Neutrophil (primary cell): ENCODE measurements around the gene STK26.
"Not testable (repeated sequence)": the region's sequence is repeated elsewhere in the genome, so short reads cannot be mapped to it uniquely, and the experiment has no call there.

Source experiments
- H3K27ac ChIP-seq: fragments of 200-600 bp; sonication (generic); 2 replicates; pipeline ENCODE4 v1.5.1; 2016; ENCODE audit warnings: mild to moderate bottlenecking, moderate library complexity
- H3K27me3 ChIP-seq: fragments of 200-600 bp; sonication (generic); 2 replicates; pipeline ENCODE4 v1.6.0; 2016; ENCODE audit warnings: mild to moderate bottlenecking
- H3K36me3 ChIP-seq: fragments of 200-600 bp; sonication (generic); 2 replicates; pipeline ENCODE4 v1.5.1; 2017
- H3K4me1 ChIP-seq, 2 experiments: fragments of 200-600 bp in 1 of 2; sonication (generic) in 1 of 2; 1 replicate in 1 of 2; 2 replicates in 1 of 2; pipeline versions ENCODE4 v1.5.1 to v1.6.1; 2013 to 2016; ENCODE audit warnings: low read depth in 1 of 2, low read length in 1 of 2, mild to moderate bottlenecking in 1 of 2, moderate library complexity in 1 of 2; ENCODE audit not compliant: control insufficient read depth in 1 of 2, insufficient read depth in 1 of 2
- H3K4me3 ChIP-seq, 2 experiments: fragments of 200-600 bp in 1 of 2; sonication (generic) in 1 of 2; 1 replicate in 1 of 2; 2 replicates in 1 of 2; pipeline ENCODE4 v1.5.1; 2013 to 2016; ENCODE audit warnings: low read depth in 1 of 2, low read length in 1 of 2, mild to moderate bottlenecking in 1 of 2, moderate library complexity in 1 of 2
- H3K9me3 ChIP-seq: fragments of 200-600 bp; sonication (generic); 2 replicates; pipeline ENCODE4 v1.5.1; 2016
- CTCF ChIP-seq: fragments of 200-600 bp; sonication (generic); IDR thresholded peaks from 2 replicates; pipeline ENCODE4 v1.5.1; 2016; ENCODE audit warnings: antibody characterized with exemption

Gene STK26

DNA sequence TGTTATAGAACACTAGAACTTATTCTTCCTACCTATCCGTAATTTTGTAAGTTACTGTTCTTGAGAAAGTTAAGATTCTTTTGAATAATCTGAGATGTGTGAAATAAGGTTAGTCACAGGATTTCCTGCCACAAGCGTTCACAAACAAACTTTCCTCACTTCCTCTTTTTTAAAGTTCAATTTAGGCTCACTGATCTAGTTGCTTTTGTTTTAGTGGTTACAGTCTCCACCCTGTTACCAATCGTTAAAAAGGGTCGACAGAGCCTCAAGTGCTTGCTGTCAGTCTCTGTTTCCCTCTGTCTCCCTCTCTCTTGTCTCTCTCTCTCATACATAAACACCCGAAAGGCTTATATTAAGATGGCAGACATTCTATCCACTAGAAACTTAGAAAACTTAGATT is 35.9 kb upstream of the STK26 start:
- peak overlapping the region; percentile 14 to 45 for H3K4me3 ChIP-seq
- no peak for TF ChIP-seq CTCF
- H3K27ac ChIP-seq, result peak overlapping the region; percentile 93
- H3K27me3 ChIP-seq, result no peaks in the 10 kb centered on the region
- no peaks in the 10 kb centered on the region for H3K9me3 ChIP-seq
- peaks cover 29 to 38% of the 10 kb centered on the region in 2 experiments for H3K4me1 ChIP-seq
- no peaks in the 10 kb centered on the region for H3K36me3 ChIP-seq

DNA sequence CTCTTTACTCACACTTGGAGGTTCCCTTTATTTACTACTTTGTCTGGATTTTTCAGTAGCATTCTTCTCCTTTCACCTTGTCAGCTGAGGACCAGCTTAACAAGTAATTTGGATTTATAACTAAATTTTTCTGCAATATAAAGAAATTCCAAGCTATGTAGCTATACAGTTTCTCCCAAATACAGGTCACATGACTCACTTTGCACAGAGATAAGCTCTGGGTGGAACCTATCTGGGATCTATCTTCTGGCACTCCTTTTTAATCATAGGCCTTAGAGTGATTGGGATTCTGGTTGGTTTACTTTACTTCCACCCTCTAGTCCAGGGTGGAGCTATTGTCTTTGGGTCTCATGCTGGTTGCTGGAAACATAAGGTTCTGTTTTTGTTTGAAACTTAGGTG is 34.9 kb upstream of the STK26 start:
- H3K27me3 ChIP-seq, result no peaks in the 10 kb centered on the region
- no peaks in the 10 kb centered on the region for H3K9me3 ChIP-seq
- H3K4me3 ChIP-seq, result no peak overlapping the region
- no peak for TF ChIP-seq CTCF
- peak overlapping the region; percentile 93 for H3K27ac ChIP-seq
- no peaks in the 10 kb centered on the region for H3K36me3 ChIP-seq
- H3K4me1 ChIP-seq, result peaks cover 29 to 38% of the 10 kb centered on the region in 2 experiments

- Histone ChIP-seq H3K36me3 (no peaks in the 10 kb centered on the region), H3K9me3 (no peaks in the 10 kb centered on the region), H3K4me1 (no peaks in the 10 kb centered on the region), H3K27ac (no peak overlapping the region), H3K27me3 (no peaks in the 10 kb centered on the region), H3K4me3 (no peak overlapping the region)
- no peak for TF ChIP-seq CTCF
These were observed 22.0 kb upstream of the STK26 start for GRCh38 chrX:132001127-132001526.

DNA sequence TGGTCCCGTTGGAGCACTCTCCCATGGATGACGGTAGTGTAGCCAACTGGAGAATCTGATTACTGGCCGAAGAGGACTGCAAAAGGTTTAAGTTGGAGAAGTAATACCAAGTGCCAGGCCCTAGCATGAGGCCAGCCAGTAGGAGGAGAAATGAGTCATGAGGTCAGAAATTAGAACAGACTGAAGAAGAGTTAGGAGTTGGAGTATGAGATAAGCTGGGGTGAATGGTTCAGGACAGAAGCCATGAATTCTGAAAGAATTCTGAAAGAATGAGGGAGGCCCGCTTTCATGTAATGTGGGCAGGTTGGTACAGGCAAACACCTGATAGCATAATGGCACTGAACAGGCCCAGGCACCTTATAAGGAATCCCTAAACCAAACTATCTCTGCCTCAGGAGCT is 18.4 kb upstream of the STK26 start:
- TF ChIP-seq CTCF, result no peak
- no peak overlapping the region for H3K27ac ChIP-seq
- H3K27me3 ChIP-seq, result no peaks in the 10 kb centered on the region
- no peaks in the 10 kb centered on the region for H3K9me3 ChIP-seq
- H3K4me1 ChIP-seq, result no peaks in the 10 kb centered on the region
- no peak overlapping the region for H3K4me3 ChIP-seq
- H3K36me3 ChIP-seq, result no peaks in the 10 kb centered on the region

GRCh38 chrX:132009350-132009749 is 13.8 kb upstream of the STK26 start:
- H3K4me3 ChIP-seq, result no peak overlapping the region
- no peak for TF ChIP-seq CTCF

DNA sequence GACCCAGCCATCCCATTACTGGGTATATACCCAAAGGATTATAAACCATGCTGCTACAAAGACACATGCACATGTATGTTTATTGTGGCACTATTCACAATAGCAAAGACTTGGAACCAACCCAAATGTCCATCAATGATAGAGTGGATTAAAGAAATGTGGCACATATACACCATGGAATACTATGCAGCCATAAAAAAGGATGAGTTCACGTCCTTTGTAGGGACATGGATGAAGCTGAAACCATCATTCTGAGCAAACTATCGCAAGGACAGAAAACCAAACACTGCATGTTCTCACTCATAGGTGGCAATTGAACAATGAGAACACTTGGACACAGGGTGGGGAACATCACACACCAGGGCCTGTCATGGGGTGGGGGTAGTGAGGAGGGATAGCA is 12.9 kb upstream of the STK26 start:
- not testable (repeated sequence) for H3K27ac ChIP-seq, H3K9me3 ChIP-seq, H3K4me3 ChIP-seq

More at GRCh38 chrX:132009350-132009749, 13.8 kb upstream of the STK26 start:
- H3K27ac ChIP-seq, result no peak overlapping the region
- H3K36me3 ChIP-seq, result no peaks in the 10 kb centered on the region
- H3K27me3 ChIP-seq, result no peaks in the 10 kb centered on the region
- no peaks in the 10 kb centered on the region for H3K9me3 ChIP-seq
- no peaks in the 10 kb centered on the region for H3K4me1 ChIP-seq

More for the DNA sequence above, 12.9 kb upstream of the STK26 start:
- not testable (repeated sequence) for H3K27me3 ChIP-seq, H3K4me1 ChIP-seq, H3K36me3 ChIP-seq
